Large intestine (tissue), 3 donors: ENCODE data around the gene CMIP. TPM values are rescaled to one million over a fixed set of nuclear protein-coding genes. Genes with fewer than 3 reads are reported as not detected.

Experiments used
- DNase-seq, 2 donors: peaks; one replicate each; pipeline versions ENCODE4 v3.0.0 to v3.0.0-alpha.2; 2013
- H3K27ac ChIP-seq: one replicate; pipeline ENCODE4 v1.5.1; 2013; ENCODE audit warnings: low read length
- H3K27me3 ChIP-seq: 2 replicates; pipeline ENCODE4 v1.6.1; 2013; ENCODE audit warnings: low read length; ENCODE audit not compliant: control insufficient read depth, insufficient read depth
- H3K36me3 ChIP-seq: 2 replicates; pipeline ENCODE4 v1.6.1; 2013; ENCODE audit warnings: low read length; ENCODE audit not compliant: control insufficient read depth, insufficient read depth
- H3K4me1 ChIP-seq: one replicate; pipeline ENCODE4 v1.6.1; 2013; ENCODE audit warnings: low read length; ENCODE audit not compliant: control insufficient read depth, insufficient read depth
- H3K4me3 ChIP-seq: one replicate; pipeline ENCODE4 v1.5.1; 2013; ENCODE audit warnings: low read length
- H3K9me3 ChIP-seq: one replicate; pipeline ENCODE4 v1.6.1; 2013; ENCODE audit warnings: mild to moderate bottlenecking, low read depth, low read length, moderate library complexity; ENCODE audit not compliant: control insufficient read depth
- WGBS: methylation state at CpG from one replicate; pipeline ENCODE4 v1.1.5; 2013; ENCODE audit warnings: low lambda C conversion rate; ENCODE audit not compliant: insufficient coverage; 5-methylcytosine and 5-hydroxymethylcytosine counted together
- polyA plus RNA-seq: library from polyadenylated mRNA; unstranded; fragments of 120-200 nt; gene quantifications from one replicate; pipeline ENCODE4 v1.2.1, GENCODE V29; 2013

The CMIP gene
- polyA plus RNA-seq, 1 donor, result 64.5 TPM

- Histone ChIP-seq H3K27ac (no peak overlapping the region), H3K4me1 (peaks cover 30% of the 10 kb centered on the region), H3K4me3 (no peak overlapping the region), H3K36me3 (peaks cover 7% of the 10 kb centered on the region), H3K9me3 (peaks cover 7% of the 10 kb centered on the region), H3K27me3 (no peaks in the 10 kb centered on the region)
- no peak for DNase-seq
- WGBS, result 90% methylated on average over 2 of the region's 13 CpGs
Measured at GRCh38 chr16:81589975-81590650, 145.5 kb downstream of the CMIP start.

- no peak for DNase-seq
- Histone ChIP-seq H3K4me1 (peaks cover 27% of the 10 kb centered on the region), H3K36me3 (peaks cover 7% of the 10 kb centered on the region), H3K27ac (no peak overlapping the region), H3K4me3 (no peak overlapping the region), H3K27me3 (no peaks in the 10 kb centered on the region), H3K9me3 (peaks cover 7% of the 10 kb centered on the region)
- WGBS, result no CpG with 5 or more reads among the region's 5 CpGs
Measured at GRCh38 chr16:81590714-81591544, 146.3 kb downstream of the CMIP start.

GRCh38 chr16:81591545-81591870, 146.9 kb downstream of the CMIP start:
- DNase-seq, result no peak
- peaks cover 7% of the 10 kb centered on the region for H3K36me3 ChIP-seq
- H3K27ac ChIP-seq, result peak overlapping the region; percentile 78

GRCh38 chr16:81592353-81592866, 147.8 kb downstream of the CMIP start:
- Histone ChIP-seq H3K36me3 (peaks cover 10% of the 10 kb centered on the region), H3K27me3 (no peaks in the 10 kb centered on the region), H3K27ac (peak overlapping the region; percentile 78), H3K4me1 (peaks cover 31% of the 10 kb centered on the region), H3K9me3 (peaks cover 7% of the 10 kb centered on the region), H3K4me3 (no peak overlapping the region)
- DNase-seq, result peak; percentile 90 to 96
- WGBS, result 100% methylated on average over 1 of the region's 11 CpGs

More at GRCh38 chr16:81591545-81591870, 146.9 kb downstream of the CMIP start:
- peaks cover 7% of the 10 kb centered on the region for H3K9me3 ChIP-seq
- H3K27me3 ChIP-seq, result no peaks in the 10 kb centered on the region
- WGBS, result no CpG with 5 or more reads among the region's 2 CpGs
- no peak overlapping the region for H3K4me3 ChIP-seq
- peaks cover 27% of the 10 kb centered on the region for H3K4me1 ChIP-seq

- 100% methylated on average over 1 of the region's 16 CpGs for WGBS
- Histone ChIP-seq H3K9me3 (peaks cover 7% of the 10 kb centered on the region), H3K4me3 (no peak overlapping the region), H3K36me3 (peaks cover 8% of the 10 kb centered on the region), H3K27ac (peak overlapping the region; percentile 78), H3K4me1 (peaks cover 26% of the 10 kb centered on the region), H3K27me3 (no peaks in the 10 kb centered on the region)
- DNase-seq, result no peak
Measured at GRCh38 chr16:81593481-81593880, 148.9 kb downstream of the CMIP start.

GRCh38 chr16:81595629-81596292, 151.2 kb downstream of the CMIP start:
- Histone ChIP-seq H3K27ac (no peak overlapping the region), H3K36me3 (peaks cover 3% of the 10 kb centered on the region), H3K4me1 (peaks cover 28% of the 10 kb centered on the region), H3K27me3 (no peaks in the 10 kb centered on the region), H3K4me3 (no peak overlapping the region), H3K9me3 (peaks cover 7% of the 10 kb centered on the region)
- no peak for DNase-seq
- WGBS, result 100% methylated on average over 1 of the region's 9 CpGs

GRCh38 chr16:81597079-81597658, 152.6 kb downstream of the CMIP start:
- H3K27me3 ChIP-seq, result no peaks in the 10 kb centered on the region
- no CpG with 5 or more reads among the region's 5 CpGs for WGBS
- H3K36me3 ChIP-seq, result peaks cover 3% of the 10 kb centered on the region
- peak in 1 of 2 donors; percentile 46 for DNase-seq
- H3K27ac ChIP-seq, result no peak overlapping the region
- H3K9me3 ChIP-seq, result peaks cover 7% of the 10 kb centered on the region
- H3K4me3 ChIP-seq, result no peak overlapping the region
- H3K4me1 ChIP-seq, result peaks cover 19% of the 10 kb centered on the region

- Histone ChIP-seq H3K4me1 (peaks cover 12% of the 10 kb centered on the region), H3K4me3 (no peak overlapping the region), H3K27me3 (no peaks in the 10 kb centered on the region), H3K36me3 (peaks cover 3% of the 10 kb centered on the region), H3K27ac (no peak overlapping the region), H3K9me3 (peaks cover 5% of the 10 kb centered on the region)
- no peak for DNase-seq
- 100% methylated on average over 1 of the region's 12 CpGs for WGBS
Measured at GRCh38 chr16:81598083-81598482, 153.5 kb downstream of the CMIP start.

- no peaks in the 10 kb centered on the region for H3K9me3 ChIP-seq
- WGBS, result 100% methylated on average over 4 of the region's 11 CpGs
- peaks cover 7% of the 10 kb centered on the region for H3K4me1 ChIP-seq
- no peak for DNase-seq
- no peak overlapping the region for H3K4me3 ChIP-seq
- no peak overlapping the region for H3K27ac ChIP-seq
- H3K36me3 ChIP-seq, result peaks cover 3% of the 10 kb centered on the region
- H3K27me3 ChIP-seq, result no peaks in the 10 kb centered on the region
Measured at GRCh38 chr16:81599034-81599744, 154.6 kb downstream of the CMIP start.
